GM18520 (cell line): ENCODE results near the gene SLC6A17.

ENCODE experiments used
- ATAC-seq: cut with Tn5 transposase; IDR thresholded peaks from one replicate; pipeline ENCODE4 v1.9.1; 2021; ENCODE audit not compliant: unreplicated experiment

The SLC6A17 gene

GRCh38 chr1:110218137-110218536 is 67.8 kb downstream of the SLC6A17 start:
- no peak for ATAC-seq

- ATAC-seq: no peak
Measured at GRCh38 chr1:110218739-110219138, 68.4 kb downstream of the SLC6A17 start.

- ATAC-seq: no peak
Measured at GRCh38 chr1:110220324-110220723, 70.0 kb downstream of the SLC6A17 start.

DNA sequence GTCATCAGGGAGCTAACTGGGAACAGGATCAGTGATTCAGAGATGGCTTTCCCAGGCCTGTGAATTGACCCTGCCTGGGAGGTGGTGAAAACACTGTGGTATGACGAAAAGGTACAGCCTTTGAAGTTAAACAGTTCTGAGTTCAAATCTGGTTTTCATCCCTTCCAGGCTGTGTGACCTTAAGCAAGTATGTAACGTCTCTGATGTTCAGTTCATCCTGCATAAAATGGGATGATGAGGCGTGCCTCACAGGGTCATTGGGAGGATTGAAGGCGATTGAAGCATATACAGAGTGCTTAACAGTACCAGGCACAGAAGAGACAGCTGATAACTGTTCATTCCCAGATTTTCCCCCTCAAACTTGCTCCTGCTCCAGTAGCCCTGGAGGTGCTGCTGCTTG is 70.8 kb downstream of the SLC6A17 start:
- no peak for ATAC-seq

- no peak for ATAC-seq
Measured at GRCh38 chr1:110223127-110223526, 72.8 kb downstream of the SLC6A17 start.

- no peak for ATAC-seq
Measured at GRCh38 chr1:110223581-110223980, 73.3 kb downstream of the SLC6A17 start.

- no peak for ATAC-seq
Measured at GRCh38 chr1:110224240-110224995, 74.1 kb downstream of the SLC6A17 start.

DNA sequence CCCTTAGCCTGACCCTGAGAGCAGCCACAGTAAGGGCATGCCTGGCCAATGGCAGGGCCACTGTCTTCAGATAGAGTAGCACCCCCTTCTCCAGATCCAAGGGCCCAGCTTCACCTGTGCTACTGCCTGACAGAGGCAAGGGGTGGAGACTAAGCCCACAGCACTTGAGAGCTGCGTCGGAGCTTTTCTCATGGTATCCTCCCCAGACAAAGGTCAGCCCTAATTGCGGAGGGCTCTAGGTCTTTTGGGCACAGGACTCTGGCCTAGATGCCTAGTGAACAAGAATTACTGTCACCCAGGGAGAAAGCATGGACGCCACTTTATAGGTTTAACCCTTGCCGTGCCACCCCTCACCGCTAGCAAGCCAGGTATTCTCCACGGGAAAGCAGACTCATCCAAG is 74.9 kb downstream of the SLC6A17 start:
- ATAC-seq: no peak

- ATAC-seq: no peak
Measured at GRCh38 chr1:110225756-110226404, 75.6 kb downstream of the SLC6A17 start.

DNA sequence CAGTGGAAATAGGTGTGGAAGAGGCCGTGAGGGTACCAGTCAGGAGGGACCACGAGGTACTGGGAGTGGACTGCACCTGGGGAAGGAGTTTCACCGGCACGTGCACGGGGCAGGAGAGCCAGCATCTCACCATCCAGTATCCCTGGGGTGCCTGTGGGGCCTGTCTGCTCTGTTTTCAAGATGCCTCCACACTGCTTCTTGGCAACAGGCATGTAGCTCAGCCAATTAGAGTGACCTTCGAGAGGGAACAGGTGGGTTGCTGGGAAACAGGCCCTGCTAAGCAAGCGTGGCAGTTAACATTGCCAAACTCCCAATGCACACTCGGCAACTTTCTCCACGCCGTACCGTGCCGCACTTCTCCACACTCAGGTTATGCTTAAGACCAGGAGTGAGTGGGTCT is 77.5 kb downstream of the SLC6A17 start:
- no peak for ATAC-seq

GRCh38 chr1:110228381-110228780 is 78.1 kb downstream of the SLC6A17 start:
- no peak for ATAC-seq

DNA sequence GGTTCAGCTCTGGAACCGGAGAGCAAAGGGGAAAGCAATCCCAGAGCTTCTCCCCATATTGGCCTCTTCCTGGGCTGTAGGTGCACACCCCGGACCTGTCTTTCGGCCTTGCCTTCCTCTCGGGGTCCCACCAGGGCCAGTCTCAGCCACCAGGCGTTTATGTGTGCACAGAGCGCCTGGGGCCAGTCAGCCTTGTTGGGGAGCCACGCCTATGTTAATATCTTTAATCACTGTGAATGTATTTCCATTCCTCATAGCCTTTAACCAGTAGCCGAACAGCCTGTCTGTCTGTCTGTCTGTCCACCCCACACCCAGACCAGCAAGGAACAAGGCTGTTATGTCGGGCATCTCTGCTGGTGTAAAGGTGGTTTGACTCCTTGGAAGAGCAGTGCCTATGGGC is 78.6 kb downstream of the SLC6A17 start:
- no peak for ATAC-seq

- no peak for ATAC-seq
Measured at GRCh38 chr1:110229348-110230001, 79.2 kb downstream of the SLC6A17 start.

GRCh38 chr1:110230381-110231199 is 80.3 kb downstream of the SLC6A17 start:
- ATAC-seq: no peak

- ATAC-seq: no peak
Measured at GRCh38 chr1:110233861-110234260, 83.6 kb downstream of the SLC6A17 start.

GRCh38 chr1:110234691-110235090 is 84.4 kb downstream of the SLC6A17 start:
- ATAC-seq: no peak

DNA sequence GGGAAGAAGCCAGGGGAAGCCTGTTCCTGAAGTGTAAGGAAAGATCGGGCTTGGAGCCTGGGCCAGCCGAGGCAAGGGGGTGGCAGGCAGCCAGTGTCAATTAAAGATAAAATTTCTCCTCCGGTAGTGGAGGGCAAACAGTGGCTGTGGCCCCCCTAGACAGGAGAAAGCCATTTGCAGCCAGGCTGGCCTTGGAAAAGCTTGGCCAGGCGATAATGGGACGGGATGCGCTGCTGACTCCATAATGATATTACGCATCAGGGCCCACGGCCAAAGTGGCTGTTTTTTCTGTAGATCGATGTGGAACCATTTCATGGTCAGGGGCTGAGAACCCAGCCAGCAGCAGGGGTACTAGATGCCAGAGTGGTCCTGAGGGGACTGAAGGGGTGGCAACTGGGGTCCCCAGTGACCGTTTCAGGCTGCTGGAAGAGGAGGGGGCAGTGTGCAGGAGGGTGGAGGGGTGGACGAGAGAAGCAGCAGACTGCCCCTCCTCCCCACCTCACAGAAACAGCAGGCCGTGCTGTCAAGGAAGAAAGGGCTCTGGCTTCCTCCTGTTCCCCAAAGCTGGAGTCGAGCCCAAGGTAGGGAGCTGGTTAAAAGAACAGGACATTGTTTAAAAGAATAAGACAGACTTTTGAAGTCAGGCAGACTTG is 85.0 kb downstream of the SLC6A17 start:
- no peak for ATAC-seq

- no peak for ATAC-seq
Measured at GRCh38 chr1:110235834-110236682, 85.8 kb downstream of the SLC6A17 start.

GRCh38 chr1:110237386-110238152 is 87.3 kb downstream of the SLC6A17 start:
- no peak for ATAC-seq
